ENCODE data around the gene KNTC1. TPM values are rescaled to one million over a fixed set of nuclear protein-coding genes. Genes with fewer than 3 reads are reported as not detected.
A peak's percentile ranks its signal among the peaks of the same experiment; 100 is the strongest.
"Not testable (repeated sequence)": the region's sequence is repeated elsewhere in the genome, so short reads cannot be mapped to it uniquely, and the experiment has no call there.

Gene KNTC1
- total RNA-seq, 4 donors from 2014 or later, result 1.3 to 5.3 (median 2.2) TPM

GRCh38 chr12:122508163-122508562, 18.9 kb upstream of the KNTC1 start:
- in situ Hi-C loops (cut with MboI; ENCODE audit: low sequenced_read_pairs in 4 of 4) (loop anchor here in 3 of 4 donors (25.0 kb wide), 3 partner anchors 254 to 1129 kb away; partner anchors contain the start of genes CCDC62 (in 1 of the 3), DENR (in 1 of the 3), EIF2B1 (in 1 of the 3) and GTF2H3 (in 1 of the 3)), intact Hi-C loops (cut with DNase I; ENCODE audit: low total_unique reads) (no loop called here)
- Histone ChIP-seq H3K4me1 (no peaks in the 10 kb centered on the region), H3K36me3 (peaks cover 2 to 100% of the 10 kb centered on the region in 2 donors), H3K27ac (no peak overlapping the region), H3K9me3 (no peaks in the 10 kb centered on the region), H3K27me3 (no peaks in the 10 kb centered on the region), H3K4me3 (no peak overlapping the region)
- DNase-seq (no peak), ATAC-seq (no peak)
- TF ChIP-seq CTCF (IDR thresholded peaks at IDR 0.05 in 4 of 5, conservative IDR thresholded peaks at IDR 0.05 in 1 of 5) (no peak), POLR2A (IDR thresholded peaks at IDR 0.05) (no peak)

DNA sequence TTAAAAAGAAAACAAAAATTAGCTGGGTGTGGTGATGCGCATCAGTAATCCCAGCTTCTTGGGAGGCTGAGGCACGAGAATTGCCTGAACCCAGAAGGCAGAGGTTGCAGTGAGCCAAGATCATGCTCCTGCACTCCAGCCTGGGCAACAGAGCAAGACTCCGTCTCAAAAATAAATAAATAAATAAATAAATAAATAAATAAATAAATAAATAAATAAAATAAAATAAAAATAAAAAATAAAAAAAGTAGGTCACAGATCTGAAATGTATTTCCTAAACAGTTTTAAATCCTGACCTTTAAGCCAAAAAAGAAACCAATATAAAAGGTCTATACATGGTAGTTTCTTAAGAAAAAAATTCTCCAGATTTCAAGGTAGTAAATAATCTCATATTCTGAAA, 14.0 kb upstream of the KNTC1 start:
- H3K4me1 ChIP-seq; DNase-seq; H3K9me3 ChIP-seq; ATAC-seq; H3K4me3 ChIP-seq; H3K27ac ChIP-seq; intact Hi-C loops (cut with DNase I; ENCODE audit: low total_unique reads); H3K27me3 ChIP-seq: not testable (repeated sequence)
- peaks cover 9 to 100% of the 10 kb centered on the region in 2 donors for H3K36me3 ChIP-seq
- in situ Hi-C loops (cut with MboI; ENCODE audit: low sequenced_read_pairs in 4 of 4), result loop anchor here in 3 of 4 donors (25.0 kb wide), 3 partner anchors 249 to 1124 kb away; partner anchors contain the start of genes CCDC62 (in 1 of the 3), DENR (in 1 of the 3), EIF2B1 (in 1 of the 3) and GTF2H3 (in 1 of the 3)

- H3K4me3 ChIP-seq, result no peak overlapping the region
- intact Hi-C loops (cut with DNase I; ENCODE audit: low total_unique reads), result no loop called here
- in situ Hi-C loops (cut with MboI; ENCODE audit: low sequenced_read_pairs in 4 of 4), result loop anchor here in 3 of 4 donors (25.0 kb wide), 3 partner anchors 249 to 1124 kb away; partner anchors contain the start of genes CCDC62 (in 1 of the 3), DENR (in 1 of the 3), EIF2B1 (in 1 of the 3) and GTF2H3 (in 1 of the 3)
- no peaks in the 10 kb centered on the region for H3K27me3 ChIP-seq
- DNase-seq (no peak), ATAC-seq (no peak)
- no peak overlapping the region for H3K27ac ChIP-seq
- H3K4me1 ChIP-seq, result no peaks in the 10 kb centered on the region
- TF ChIP-seq CTCF (IDR thresholded peaks at IDR 0.05 in 4 of 5, conservative IDR thresholded peaks at IDR 0.05 in 1 of 5), result no peak
- TF ChIP-seq POLR2A (IDR thresholded peaks at IDR 0.05), result no peak
- H3K36me3 ChIP-seq, result peaks cover 9 to 100% of the 10 kb centered on the region in 2 donors
- H3K9me3 ChIP-seq, result no peaks in the 10 kb centered on the region
Observed at GRCh38 chr12:122513660-122514059, 13.4 kb upstream of the KNTC1 start.

DNA sequence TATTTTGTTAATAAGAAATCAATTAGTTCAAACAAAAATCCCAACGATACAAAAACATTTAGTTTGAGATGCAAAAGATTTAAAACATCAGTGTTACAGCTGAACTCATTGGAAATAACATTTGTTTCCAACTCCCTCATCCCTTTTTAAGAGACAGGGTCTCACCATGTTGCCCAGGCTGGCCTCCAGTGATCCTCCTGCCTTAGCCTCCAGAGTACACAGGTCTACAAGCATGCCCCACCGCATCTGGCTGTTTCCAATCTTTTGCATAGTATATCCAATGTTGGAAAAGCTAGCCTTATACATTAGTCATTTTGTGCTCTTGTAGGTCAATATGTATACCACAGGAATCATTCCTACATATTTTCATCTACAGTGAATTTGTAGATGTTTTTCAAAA, 11.8 kb upstream of the KNTC1 start:
- in situ Hi-C loops (cut with MboI; ENCODE audit: low sequenced_read_pairs in 4 of 4), result loop anchor here in 3 of 4 donors (25.0 kb wide), 3 partner anchors 247 to 1122 kb away; partner anchors contain the start of genes CCDC62 (in 1 of the 3), DENR (in 1 of the 3), EIF2B1 (in 1 of the 3) and GTF2H3 (in 1 of the 3)
- Histone ChIP-seq H3K27ac (no peak overlapping the region), H3K36me3 (peaks cover 9 to 100% of the 10 kb centered on the region in 2 donors), H3K9me3 (no peaks in the 10 kb centered on the region), H3K27me3 (no peaks in the 10 kb centered on the region), H3K4me1 (peaks cover 0 to 4% of the 10 kb centered on the region in 2 donors), H3K4me3 (no peak overlapping the region)
- intact Hi-C loops (cut with DNase I; ENCODE audit: low total_unique reads), result no loop called here
- no peak for ATAC-seq
- DNase-seq, result no peak
- no peak for TF ChIP-seq CTCF (IDR thresholded peaks at IDR 0.05 in 4 of 5, conservative IDR thresholded peaks at IDR 0.05 in 1 of 5)
- no peak for TF ChIP-seq POLR2A (IDR thresholded peaks at IDR 0.05)

GRCh38 chr12:122516544-122517361, 10.3 kb upstream of the KNTC1 start:
- peaks cover 9 to 100% of the 10 kb centered on the region in 2 donors for H3K36me3 ChIP-seq
- no peak overlapping the region for H3K4me3 ChIP-seq
- H3K9me3 ChIP-seq, result no peaks in the 10 kb centered on the region
- in situ Hi-C loops (cut with MboI; ENCODE audit: low sequenced_read_pairs in 4 of 4) (loop anchor here in 3 of 4 donors (25.0 kb wide), 3 partner anchors 246 to 1121 kb away; partner anchors contain the start of genes CCDC62 (in 1 of the 3), DENR (in 1 of the 3), EIF2B1 (in 1 of the 3) and GTF2H3 (in 1 of the 3)), intact Hi-C loops (cut with DNase I; ENCODE audit: low total_unique reads) (no loop called here)
- peak in 1 of 2 donors; percentile 69 for ATAC-seq
- H3K27me3 ChIP-seq, result no peaks in the 10 kb centered on the region
- TF ChIP-seq POLR2A (IDR thresholded peaks at IDR 0.05), result no peak
- no peak for TF ChIP-seq CTCF (IDR thresholded peaks at IDR 0.05 in 4 of 5, conservative IDR thresholded peaks at IDR 0.05 in 1 of 5)
- peaks cover 1 to 4% of the 10 kb centered on the region in 2 donors for H3K4me1 ChIP-seq
- H3K27ac ChIP-seq, result peak overlapping the region in 3 of 4 donors; percentile 38 to 44 (median 39)
- no peak for DNase-seq

All from gastrocnemius medialis (tissue), 4 donors.